WTC11 (cell line): ENCODE data around the gene MECP2.

Source experiments
- CREM ChIP-seq: sonication (generic); formaldehyde crosslinking; IDR thresholded peaks from 2 replicates; pipeline ENCODE4 v1.8.1; 2022; ENCODE audit warnings: mild to moderate bottlenecking, missing genetic modification reagents, moderate library complexity
- ELF4 ChIP-seq: sonication (generic); formaldehyde crosslinking; IDR thresholded peaks from 2 replicates; pipeline ENCODE4 v1.8.1; 2022; ENCODE audit warnings: low read depth, mild to moderate bottlenecking, moderate library complexity, missing genetic modification reagents
- ESRRA ChIP-seq: sonication (generic); formaldehyde crosslinking; IDR thresholded peaks from 2 replicates; pipeline ENCODE4 v1.8.1; 2022; ENCODE audit warnings: mild to moderate bottlenecking, missing genetic modification reagents, borderline replicate concordance
- FOXK1 ChIP-seq: sonication (generic); formaldehyde crosslinking; IDR thresholded peaks from 2 replicates; pipeline ENCODE4 v1.8.0; 2022; ENCODE audit warnings: mild to moderate bottlenecking, moderate library complexity, missing genetic modification reagents
- IRF2 ChIP-seq: sonication (generic); formaldehyde crosslinking; IDR thresholded peaks from 2 replicates; pipeline ENCODE4 v1.8.0; 2022; ENCODE audit warnings: low read depth, missing genetic modification reagents, borderline replicate concordance
- JUN ChIP-seq: sonication (generic); formaldehyde crosslinking; IDR thresholded peaks from 2 replicates; pipeline ENCODE4 v1.8.0; 2023; ENCODE audit warnings: mild to moderate bottlenecking, missing genetic modification reagents
- TEAD4 ChIP-seq: sonication (generic); formaldehyde crosslinking; IDR thresholded peaks from 2 replicates; pipeline ENCODE4 v1.8.0; 2022; ENCODE audit warnings: mild to moderate bottlenecking, missing genetic modification reagents
- TF ChIP-seq, protein P1 (sequence below): fragments of 200-600 bp; IDR thresholded peaks from 2 replicates; pipeline ENCODE4 v1.8.0; 2022; ENCODE audit warnings: antibody characterized with exemption
- TF ChIP-seq, protein P2 (sequence below): sonication (generic); formaldehyde crosslinking; IDR thresholded peaks from 2 replicates; pipeline ENCODE4 v1.8.0; 2022; ENCODE audit warnings: mild to moderate bottlenecking, missing genetic modification reagents

DNA sequence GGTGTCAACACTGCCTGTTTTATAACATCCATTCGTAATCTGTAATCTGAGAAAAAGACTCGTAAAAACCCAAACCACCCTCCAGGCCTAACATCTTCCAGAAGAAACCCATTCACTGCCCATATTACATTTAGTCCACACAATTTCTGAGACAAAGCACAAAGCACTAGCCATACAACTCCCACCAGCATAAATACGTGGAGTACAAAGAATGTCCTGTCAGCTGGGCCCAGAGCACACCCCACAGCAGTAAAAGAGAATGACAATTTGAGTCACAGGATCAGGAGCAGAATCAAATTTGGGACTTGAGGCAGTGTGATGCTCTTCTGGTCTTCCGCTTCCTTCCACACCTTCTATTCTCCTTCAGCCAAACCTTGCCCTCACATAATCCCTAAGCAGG lies 6.8 kb downstream of the MECP2 start:
- no peak for TF ChIP-seq TEAD4
- TF ChIP-seq, protein P1, sequence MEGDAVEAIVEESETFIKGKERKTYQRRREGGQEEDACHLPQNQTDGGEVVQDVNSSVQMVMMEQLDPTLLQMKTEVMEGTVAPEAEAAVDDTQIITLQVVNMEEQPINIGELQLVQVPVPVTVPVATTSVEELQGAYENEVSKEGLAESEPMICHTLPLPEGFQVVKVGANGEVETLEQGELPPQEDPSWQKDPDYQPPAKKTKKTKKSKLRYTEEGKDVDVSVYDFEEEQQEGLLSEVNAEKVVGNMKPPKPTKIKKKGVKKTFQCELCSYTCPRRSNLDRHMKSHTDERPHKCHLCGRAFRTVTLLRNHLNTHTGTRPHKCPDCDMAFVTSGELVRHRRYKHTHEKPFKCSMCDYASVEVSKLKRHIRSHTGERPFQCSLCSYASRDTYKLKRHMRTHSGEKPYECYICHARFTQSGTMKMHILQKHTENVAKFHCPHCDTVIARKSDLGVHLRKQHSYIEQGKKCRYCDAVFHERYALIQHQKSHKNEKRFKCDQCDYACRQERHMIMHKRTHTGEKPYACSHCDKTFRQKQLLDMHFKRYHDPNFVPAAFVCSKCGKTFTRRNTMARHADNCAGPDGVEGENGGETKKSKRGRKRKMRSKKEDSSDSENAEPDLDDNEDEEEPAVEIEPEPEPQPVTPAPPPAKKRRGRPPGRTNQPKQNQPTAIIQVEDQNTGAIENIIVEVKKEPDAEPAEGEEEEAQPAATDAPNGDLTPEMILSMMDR: no peak
- no peak for TF ChIP-seq FOXK1 (CRISPR knock-in tag)
- no peak for TF ChIP-seq ELF4
- no peak for TF ChIP-seq IRF2 (CRISPR knock-in tag)
- TF ChIP-seq JUN (CRISPR knock-in tag): no peak
- no peak for TF ChIP-seq CREM (CRISPR knock-in tag)
- TF ChIP-seq, protein P2, sequence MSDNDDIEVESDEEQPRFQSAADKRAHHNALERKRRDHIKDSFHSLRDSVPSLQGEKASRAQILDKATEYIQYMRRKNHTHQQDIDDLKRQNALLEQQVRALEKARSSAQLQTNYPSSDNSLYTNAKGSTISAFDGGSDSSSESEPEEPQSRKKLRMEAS: no peak
- TF ChIP-seq ESRRA (CRISPR knock-in tag): no peak
